Fibroblast of peridontal ligament (primary cell): ENCODE results near the gene ROR1.

ENCODE experiments used
- DNase-seq: peaks from one replicate; pipeline ENCODE4 v3.0.0-alpha.2; 2010; ENCODE audit errors: extremely low read depth

The ROR1 gene

DNA sequence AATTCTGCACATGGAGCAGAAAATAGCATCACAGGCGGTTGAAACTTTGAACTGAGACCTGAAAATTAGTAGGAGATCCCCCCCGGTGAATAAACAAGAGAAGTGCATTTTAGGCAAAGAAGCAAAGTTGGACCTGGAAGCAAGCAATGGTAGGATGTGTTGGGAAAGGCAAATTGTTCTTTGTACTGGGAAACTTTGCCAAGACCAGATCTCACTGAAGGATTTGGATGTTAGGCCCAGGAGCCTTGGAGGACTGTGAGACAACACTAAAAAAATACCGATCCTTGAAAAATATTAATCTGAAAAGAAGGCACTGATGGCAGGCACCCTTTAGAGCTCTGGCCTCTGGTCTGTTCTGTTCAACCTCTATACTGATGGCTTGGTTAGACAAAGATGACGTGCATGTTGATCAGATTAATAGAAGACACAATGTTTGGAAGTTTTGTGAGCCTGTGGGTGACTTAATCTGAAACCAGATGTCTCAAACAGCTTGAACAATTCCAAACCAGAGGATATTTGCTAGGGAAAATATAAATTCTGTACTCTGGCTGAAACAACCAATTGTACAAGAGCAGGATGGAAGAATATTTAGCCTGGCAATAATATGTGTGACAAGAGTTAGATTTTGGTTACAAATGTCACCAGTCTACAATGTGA is 108.4 kb downstream of the ROR1 start:
- peak; percentile 20 for DNase-seq

DNA sequence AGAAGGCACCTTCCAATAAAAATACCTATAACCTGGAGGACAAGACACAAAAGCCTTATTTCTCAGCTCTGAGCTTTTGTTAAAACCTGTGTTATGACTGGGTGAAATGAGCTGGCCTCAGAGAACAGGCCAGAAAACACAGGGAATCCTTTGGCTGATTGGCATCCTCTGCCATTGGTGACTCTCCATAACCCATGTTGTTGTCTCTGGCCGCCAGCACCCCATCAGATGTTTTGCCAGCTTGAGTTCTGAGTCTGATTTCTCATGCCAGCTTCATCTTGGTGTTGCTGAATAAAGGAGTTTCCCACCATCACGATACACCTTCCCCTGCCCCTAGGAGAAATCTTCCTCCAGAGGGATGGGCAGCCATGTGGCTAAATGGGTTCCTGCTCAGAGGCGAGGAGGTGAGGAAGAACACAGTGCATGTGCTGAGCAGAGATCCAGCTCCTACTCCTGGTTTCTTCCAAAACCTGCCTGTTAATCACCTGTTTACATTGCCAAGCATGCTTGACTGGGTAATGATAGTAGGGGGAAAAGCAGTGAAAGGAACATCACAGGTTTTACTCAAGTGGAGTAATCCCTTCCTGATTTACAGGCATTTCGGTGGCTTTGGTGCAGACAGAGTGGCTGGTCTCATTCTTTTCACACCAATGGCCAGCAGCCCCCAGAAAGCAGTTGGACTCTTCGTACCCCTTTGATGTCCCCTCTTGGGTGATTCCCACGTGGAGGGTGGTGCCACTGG is 109.8 kb downstream of the ROR1 start:
- DNase-seq = no peak

DNA sequence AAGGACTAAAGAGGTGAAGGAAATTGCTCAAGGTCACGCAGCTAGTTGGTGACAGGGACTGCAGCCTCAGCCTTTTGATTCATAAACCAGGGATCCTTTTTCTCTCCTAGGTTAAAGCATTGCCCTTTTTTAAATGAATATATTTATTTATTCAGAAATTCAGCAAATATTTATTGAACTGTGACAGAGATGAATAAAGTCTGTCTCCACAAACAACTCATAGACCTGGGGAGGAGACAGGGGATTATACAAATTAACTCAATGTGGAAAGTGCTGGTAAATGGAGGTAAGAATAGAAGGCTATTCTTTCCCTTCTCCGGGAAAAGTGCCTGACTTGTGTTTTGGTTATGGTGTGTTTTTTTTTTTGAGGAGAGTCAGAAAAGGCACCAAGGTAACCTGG is 110.7 kb downstream of the ROR1 start:
- DNase-seq = no peak

DNA sequence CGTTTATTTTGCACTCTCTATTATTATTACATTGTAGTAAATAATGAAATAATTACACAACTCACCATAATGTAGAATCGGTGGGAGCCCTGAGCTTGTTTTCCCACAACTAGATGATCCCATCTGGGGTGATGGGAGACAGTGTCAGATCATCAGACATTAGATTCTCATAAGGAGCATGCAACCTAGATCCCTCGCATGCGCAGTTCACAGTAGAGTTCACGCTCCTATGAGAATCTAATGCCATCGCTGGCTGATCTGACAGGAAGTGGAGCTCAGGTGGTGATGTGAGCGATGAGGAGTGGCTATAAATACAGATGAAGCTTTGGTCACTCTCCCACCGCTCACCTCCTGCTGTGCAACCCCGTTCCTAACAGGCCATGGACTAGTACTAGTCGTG is 112.1 kb downstream of the ROR1 start:
- no peak for DNase-seq

DNA sequence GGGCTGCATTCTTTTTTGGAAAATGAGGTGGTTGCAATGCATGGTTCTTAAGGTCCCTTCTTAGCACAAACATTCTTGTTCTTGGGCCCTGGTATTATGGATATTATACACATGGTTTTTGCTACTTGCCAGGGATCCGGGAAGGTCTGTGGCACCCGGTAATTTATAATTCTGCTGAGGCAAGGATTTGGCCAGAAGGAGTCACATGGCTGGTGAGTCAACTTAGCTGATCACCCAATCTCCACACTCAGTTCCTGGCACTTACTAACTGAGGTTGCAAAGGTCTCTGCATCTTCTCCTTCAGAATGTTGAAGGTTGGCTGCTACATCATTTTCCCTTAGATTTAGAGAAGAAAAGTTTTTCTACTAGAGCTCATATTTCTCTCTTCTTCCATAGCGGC is 112.5 kb downstream of the ROR1 start:
- DNase-seq = peak; percentile 39

DNA sequence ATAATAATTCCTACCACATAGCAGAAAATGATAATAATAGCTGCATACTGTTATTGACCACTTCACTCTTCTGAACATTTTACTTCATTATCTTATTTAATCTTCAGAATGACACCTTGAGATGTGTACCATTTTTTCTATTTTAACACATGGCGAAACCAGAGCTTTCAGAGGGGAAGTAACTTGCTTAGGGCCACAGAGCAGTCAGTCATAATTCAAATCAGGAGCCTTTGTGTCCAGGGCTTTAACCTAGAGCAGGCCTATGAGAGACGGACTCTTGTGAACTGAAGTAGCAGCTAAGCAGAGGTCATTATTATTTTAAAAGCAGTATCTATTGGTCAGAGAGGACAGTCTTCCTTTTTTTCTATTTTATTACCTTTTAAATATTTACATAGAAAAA is 114.0 kb downstream of the ROR1 start:
- DNase-seq = no peak

DNA sequence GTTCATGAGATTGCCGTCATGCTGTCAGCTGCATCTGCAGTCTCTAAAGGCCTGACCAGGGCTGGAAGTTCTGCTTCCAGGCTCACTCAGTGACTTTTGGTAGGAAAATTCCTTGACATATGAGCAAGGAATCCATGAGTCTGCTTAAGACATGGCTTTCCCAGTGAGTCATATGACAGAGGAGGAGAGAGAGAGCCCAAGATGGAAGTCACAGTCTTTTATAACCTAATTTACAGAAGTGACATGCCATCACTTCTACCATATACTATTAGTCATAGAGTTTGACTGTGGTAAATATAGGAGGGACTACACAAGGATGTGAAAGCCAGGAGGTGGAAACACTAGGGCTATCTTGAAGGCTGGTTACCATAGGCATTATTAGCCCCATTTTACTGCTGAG is 115.2 kb downstream of the ROR1 start:
- DNase-seq = peak; percentile 35

DNA sequence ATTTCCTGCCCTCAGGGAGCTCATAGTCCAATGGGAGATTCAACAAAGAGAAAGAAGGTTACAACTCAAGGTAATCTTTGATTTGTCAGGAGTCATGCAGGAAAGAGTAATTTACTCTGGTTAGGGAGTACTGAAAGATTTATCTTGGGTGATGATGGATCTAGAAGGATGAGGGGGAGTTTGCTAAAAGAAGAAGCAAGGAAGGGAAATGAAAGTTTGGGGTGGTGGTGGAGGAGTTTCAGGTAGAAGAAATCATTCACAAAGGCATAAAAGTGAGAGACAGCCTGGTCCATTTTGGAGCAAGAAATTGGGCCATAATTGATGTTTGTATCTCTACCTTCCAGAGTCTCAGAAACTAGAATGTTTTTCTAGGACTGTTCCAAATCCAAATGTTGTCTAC is 116.7 kb downstream of the ROR1 start:
- DNase-seq = no peak

DNA sequence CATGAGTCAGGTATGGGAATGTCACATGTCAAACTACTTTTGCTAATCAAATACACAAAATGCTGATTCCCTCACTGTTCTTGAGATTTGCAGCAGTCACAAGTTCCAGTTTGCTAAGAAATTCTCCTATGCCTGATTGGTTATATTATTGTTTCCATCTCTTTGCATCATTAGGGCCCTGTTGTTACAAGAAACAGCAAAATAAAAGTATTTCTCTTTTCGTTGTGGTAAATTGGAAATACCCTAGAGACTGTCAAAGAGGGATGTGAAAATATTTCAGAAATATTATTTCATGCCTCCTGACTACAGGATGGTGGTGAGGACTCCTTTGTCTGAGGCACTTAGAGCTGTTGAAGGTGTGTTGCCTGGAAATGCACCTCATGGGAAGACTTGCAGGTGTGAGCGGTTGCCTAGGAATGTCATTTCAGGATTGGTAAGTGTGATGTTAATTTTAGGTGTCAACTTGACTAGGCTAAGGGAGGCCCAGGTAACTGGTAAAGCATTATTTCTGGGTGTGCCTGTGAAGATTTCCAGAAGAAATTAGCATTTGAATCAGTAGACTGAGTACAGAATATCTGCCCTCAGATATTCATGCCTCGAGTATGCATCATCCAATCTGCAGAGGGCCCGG is 117.4 kb downstream of the ROR1 start:
- no peak for DNase-seq

DNA sequence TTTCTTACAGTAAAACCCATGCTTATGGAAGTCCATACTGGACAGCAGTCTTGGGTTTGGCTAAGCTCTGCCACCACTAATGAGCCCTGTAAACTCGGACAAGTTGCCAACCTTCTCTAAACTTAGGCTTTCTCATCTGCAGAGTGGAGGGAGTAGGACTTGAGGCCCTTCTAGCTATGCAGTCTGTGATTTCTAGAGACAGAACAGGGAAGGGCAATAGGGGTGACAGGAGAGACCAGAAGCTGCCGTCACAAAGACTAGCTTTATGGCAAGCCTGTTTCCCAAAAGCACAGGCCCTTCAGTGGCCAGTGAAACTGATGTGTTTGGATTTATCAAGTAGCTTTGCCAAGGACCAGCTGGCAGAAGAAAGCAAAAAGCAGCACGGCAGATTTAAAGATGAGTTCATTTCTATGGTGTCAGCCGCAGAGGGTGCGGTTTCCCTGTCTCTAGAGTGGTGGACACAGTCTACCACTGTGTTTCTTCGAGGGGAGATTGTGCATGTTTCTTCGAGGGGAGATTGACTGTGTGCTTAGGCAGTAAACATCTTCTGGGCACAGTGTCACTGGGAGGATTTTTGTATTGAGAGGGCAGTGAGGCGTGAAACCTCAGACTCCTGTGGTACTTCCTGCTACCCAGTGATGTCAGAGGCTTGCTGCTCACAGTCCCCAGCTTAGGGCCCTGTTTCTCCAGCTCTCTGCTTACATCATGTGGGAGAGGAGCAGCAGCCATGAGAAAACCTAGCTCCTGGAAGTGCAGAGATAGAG is 119.0 kb downstream of the ROR1 start:
- peak; percentile 91 for DNase-seq

DNA sequence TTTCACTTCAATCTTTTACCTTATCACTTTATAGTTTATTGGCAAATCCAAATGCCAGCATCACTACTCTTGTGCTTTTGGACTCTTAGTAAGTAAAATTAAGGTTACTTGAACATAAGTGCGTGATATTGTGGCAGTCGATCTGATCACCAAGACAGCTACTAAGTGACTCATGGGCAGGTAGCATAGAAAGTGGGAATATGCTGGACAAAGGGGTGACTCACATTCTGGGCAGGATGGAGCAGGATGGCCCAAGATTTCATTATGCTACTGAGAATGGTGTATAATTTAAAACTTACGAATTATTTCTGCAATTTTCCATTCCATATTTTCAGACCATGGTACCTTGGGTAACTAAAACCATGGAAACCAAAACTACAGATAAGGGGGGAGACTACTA is 120.2 kb downstream of the ROR1 start:
- DNase-seq = no peak

DNA sequence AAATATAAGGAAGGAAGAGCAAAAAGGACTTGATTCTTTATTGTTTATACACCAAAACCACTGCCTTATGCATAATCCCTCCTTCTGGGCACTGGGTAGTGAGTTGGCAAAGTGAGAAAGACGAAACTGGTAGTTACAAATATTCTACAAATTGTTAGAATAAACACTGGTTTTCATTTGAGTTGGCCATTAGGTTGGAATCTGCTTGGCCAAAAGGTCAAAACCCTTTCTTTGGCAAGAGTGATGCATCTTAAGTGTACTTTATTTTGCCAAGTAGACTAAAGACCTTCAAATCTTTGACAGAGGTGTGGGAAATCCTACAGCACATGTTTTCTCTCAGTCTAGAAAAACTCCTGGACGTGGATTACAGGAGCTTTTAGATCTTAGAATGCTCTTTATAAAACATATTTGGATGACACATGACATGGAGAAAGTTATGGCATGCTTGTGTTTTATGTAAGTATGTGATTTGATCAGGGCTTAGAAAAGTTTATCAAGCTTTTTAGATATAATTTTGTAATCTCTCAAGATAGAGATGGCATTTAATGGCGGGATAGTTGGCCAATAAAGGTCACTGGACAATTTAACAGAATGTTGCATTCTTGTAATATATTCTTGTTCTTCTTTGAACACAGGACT is 120.9 kb downstream of the ROR1 start:
- no peak for DNase-seq

DNA sequence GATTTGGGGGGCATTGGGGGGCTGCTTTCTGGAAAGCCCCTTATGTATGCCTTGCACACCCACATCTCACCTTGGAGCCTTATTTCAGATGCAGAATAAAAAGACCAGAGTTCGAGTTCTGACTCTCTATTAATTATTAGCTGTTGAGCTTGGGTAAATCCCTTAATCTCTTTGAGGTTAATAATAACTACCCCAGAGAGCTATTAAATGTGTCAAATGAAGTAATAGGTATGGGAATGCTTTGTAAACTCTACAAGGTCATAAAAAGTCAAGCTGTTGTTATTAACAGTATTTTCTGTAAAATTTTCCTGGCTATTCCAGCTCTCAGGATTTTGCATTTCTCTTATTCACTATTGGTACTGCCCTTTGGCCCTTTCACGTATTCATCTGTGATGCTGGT is 122.9 kb downstream of the ROR1 start:
- no peak for DNase-seq

DNA sequence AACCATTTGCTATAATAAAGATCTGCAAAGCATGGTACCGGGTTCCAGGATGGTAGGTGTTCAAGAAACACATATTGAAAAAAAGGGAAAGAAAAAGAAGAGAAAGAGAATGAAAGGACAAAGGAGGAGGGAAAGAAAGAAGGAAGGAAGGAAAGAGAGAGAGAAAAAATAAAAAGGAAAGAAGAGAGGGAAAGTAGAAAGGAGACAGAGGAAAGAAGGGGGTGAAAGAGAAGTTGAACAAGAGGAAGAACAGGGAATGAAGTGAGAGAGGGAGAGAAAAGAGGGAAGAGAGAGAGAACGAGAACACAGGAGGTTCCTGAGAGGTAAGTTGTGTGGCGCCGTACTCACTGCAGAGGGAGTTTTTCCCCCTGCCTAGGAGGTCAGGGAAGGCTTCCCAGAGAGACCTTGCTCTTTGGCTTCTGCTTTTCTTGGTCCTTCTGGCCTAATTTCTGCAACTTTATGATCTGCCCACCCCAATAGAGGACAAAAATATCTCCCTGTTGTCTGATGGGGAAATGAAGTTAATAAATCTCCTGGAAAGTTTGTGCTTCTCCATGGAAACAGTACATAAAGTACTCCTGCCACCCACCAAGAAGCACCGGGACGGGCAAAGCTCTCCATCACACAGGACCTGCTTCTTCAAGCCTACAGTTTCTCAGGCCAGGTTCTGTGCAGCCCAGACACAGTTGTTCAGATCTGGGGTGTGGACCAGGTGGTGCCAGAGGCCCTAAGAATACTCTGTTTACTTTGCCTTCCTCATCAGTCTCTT is 124.8 kb downstream of the ROR1 start:
- DNase-seq = no peak

DNA sequence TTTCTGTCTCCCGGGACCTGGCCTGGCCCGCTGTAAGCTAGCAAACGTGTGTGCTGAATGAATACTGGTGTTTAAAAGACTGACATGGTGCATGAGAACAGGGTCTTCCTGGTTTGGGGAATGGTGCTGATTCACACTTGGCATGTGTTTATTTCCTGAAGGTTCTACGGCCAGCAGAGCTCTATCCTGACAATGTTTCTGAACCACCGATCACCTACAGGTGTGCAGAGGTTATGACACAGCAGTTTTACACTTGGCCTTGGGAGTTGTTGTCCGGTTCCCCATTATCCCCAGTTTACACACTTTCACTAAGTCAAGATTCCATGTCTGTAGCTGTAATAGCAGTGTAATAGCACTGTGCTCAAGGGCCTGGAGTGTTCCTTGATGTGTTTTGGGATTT is 127.3 kb downstream of the ROR1 start:
- no peak for DNase-seq

DNA sequence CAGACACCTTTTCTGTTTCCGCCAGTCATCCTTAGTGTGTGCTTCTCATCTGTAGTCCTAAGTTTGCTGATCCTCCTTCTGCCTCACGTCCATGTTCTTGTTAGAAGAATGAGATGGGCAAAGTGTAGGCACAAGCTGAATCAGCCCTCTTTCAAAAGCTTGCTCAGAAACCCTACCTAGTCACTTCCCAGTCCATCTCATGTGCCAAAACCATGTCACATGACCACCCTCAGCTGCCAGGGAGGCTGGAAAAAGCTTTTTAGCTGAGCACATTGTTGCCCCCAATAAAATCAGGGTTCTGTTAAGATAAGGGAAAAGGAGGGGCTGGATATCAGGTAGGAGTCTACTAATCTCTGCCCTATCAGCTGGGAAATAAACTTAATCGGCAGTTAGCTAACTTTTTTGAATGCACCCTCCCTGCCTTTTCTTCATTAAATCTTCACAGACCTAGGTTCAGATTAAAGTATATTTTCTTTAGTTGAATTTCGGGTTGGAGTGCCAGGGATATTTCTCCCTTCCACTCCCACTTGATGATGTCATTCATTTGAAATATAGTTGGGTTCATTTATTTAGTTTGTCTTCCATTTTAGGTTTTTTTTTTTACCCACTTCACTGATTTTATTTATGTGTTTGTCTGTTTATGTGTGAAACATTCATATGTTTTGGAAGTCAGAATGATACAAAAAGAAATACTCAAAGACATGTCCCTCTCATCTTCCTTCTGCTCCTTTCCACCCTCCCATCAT is 129.2 kb downstream of the ROR1 start:
- DNase-seq = peak; percentile 18

DNA sequence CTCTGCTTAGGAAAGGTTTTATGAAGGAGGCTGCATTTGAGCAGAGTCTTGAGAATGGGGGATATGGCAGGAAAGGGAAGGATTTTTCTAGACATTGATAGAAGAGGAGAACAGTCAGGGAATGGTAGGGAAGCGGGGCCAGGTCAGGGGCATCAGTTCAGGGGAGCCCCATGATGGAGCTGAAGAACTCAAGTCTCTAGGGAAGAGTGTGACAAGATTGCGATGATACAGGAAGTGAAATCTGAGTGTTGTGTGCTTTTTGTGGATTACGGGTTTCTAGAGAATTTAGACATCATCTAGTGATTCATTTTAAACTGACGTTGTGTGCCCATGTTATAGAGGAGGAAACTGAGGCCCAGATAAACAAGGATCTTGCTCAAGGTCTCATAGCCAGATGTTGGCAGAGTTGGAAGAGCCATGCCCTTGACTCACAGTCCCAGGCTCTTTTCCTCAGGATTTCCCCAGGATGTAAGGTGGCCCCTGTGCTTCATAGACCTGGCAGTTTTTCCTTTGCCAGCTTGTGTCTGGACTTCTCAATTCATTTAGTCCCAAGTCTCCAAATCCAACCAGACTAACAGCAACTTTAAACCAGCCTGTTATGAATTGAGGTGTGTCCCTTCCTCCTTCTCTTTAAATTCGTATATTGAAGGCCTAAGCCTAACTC is 130.3 kb downstream of the ROR1 start:
- no peak for DNase-seq

DNA sequence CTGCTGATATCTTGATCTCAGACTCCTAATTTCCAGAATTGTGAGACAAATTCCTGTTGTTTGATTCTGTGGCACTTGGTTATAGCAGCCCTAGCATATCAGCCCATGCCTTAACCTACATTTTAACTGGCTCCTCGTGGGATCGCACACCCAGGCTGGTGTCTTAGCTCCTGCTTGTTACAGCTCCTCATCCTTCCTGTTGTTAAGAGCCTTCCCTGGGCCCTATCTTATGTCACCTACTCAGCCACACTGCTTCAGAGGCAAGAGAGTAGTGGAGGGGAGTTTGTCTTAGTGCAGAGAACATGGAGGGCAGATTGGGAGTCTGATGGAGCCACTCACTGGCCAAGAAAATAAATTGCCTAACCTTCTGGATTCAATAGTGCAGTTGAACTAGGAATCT is 131.0 kb downstream of the ROR1 start:
- no peak for DNase-seq

DNA sequence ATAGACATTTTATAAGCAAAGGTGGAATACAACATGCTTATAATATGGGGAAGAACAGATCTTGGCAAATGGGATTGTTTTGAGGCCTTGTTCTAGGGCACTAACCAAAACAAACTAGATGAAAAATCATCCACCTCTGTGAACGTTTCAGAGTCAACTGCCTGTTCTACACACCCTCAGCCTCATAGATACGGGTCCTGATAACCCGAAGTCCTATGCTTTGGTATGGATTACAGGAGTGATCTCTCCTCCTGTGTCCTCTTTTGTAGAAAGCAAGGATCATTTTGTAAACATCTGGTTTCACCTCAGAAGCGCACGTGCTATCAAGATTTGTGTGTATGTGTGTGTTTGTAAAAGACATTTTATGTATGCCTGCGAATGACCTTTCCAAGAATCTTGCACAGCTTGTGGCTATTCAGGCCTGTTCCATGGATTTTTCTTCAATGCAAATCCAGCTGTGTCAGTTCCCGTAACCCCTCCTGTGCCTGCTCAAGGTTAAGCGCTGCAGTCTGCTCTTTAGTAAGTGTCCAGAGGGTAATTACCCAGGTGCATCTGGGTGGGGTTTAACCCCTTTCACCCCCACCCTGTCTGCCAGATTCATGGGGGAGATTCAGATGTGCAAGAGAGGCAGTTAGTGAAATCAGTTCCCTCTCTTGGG is 132.4 kb downstream of the ROR1 start:
- no peak for DNase-seq
